Skeletal muscle satellite cell (primary cell): ENCODE measurements around the gene PMIS2.
A peak's percentile ranks its signal among the peaks of the same experiment; 100 is the strongest.
"Not testable (repeated sequence)": the region's sequence is repeated elsewhere in the genome, so short reads cannot be mapped to it uniquely, and the experiment has no call there.

Experiments
- H3K27me3 ChIP-seq: 2 replicates; pipeline ENCODE4 v1.7.0; 2013; ENCODE audit warnings: low read length; ENCODE audit not compliant: control insufficient read depth, insufficient read depth
- H3K36me3 ChIP-seq: 2 replicates; pipeline ENCODE4 v1.7.0; 2013; ENCODE audit warnings: mild to moderate bottlenecking, control low read depth, low read length; ENCODE audit not compliant: insufficient read depth
- H3K4me1 ChIP-seq: 2 replicates; pipeline ENCODE4 v1.7.0; 2013; ENCODE audit warnings: low read length; ENCODE audit not compliant: control insufficient read depth, insufficient read depth
- H3K4me2 ChIP-seq: 2 replicates; pipeline ENCODE4 v1.7.0; 2013; ENCODE audit warnings: mild to moderate bottlenecking, low read length
- H3K4me3 ChIP-seq: 2 replicates; pipeline ENCODE4 v1.7.0; 2013; ENCODE audit warnings: low read length
- H3K9ac ChIP-seq: 2 replicates; pipeline ENCODE4 v1.7.0; 2013; ENCODE audit warnings: mild to moderate bottlenecking, low read depth, low read length, moderate library complexity
- H3K9me3 ChIP-seq: replicated peaks from 2 replicates; pipeline ENCODE4 v1.7.0; 2013; ENCODE audit warnings: mild to moderate bottlenecking, control low read depth, low read length

The PMIS2 gene

GRCh38 chr19:35596366-35596999 lies 10.5 kb downstream of the PMIS2 start:
- Histone ChIP-seq H3K4me1 (no peaks in the 10 kb centered on the region), H3K9me3 (no peaks in the 10 kb centered on the region), H3K4me3 (no peak overlapping the region), H3K4me2 (no peak overlapping the region), H3K36me3 (no peaks in the 10 kb centered on the region), H3K27me3 (peaks cover 3% of the 10 kb centered on the region), H3K9ac (no peak overlapping the region)

GRCh38 chr19:35601971-35602370 lies 16.0 kb downstream of the PMIS2 start:
- Histone ChIP-seq H3K27me3 (peaks cover 3% of the 10 kb centered on the region), H3K9me3 (no peaks in the 10 kb centered on the region), H3K4me2 (no peak overlapping the region), H3K4me3 (no peak overlapping the region), H3K36me3 (no peaks in the 10 kb centered on the region), H3K4me1 (no peaks in the 10 kb centered on the region), H3K9ac (no peak overlapping the region)

- not testable (repeated sequence) for H3K4me3 ChIP-seq, H3K4me2 ChIP-seq, H3K9ac ChIP-seq
These were observed 18.5 kb downstream of the PMIS2 start for GRCh38 chr19:35604436-35604835.

GRCh38 chr19:35607170-35607569 lies 21.2 kb downstream of the PMIS2 start:
- H3K36me3 ChIP-seq, H3K4me2 ChIP-seq, H3K27me3 ChIP-seq, H3K9me3 ChIP-seq, H3K4me1 ChIP-seq, H3K9ac ChIP-seq, H3K4me3 ChIP-seq: not testable (repeated sequence)

More at GRCh38 chr19:35604436-35604835, 18.5 kb downstream of the PMIS2 start:
- not testable (repeated sequence) for H3K36me3 ChIP-seq, H3K27me3 ChIP-seq, H3K4me1 ChIP-seq, H3K9me3 ChIP-seq

GRCh38 chr19:35607661-35608060 lies 21.7 kb downstream of the PMIS2 start:
- no peak overlapping the region for H3K9ac ChIP-seq
- no peak overlapping the region for H3K4me3 ChIP-seq
- no peak overlapping the region for H3K4me2 ChIP-seq
- peaks cover 3% of the 10 kb centered on the region for H3K9me3 ChIP-seq
- no peaks in the 10 kb centered on the region for H3K36me3 ChIP-seq
- no peaks in the 10 kb centered on the region for H3K4me1 ChIP-seq
- no peaks in the 10 kb centered on the region for H3K27me3 ChIP-seq

- H3K36me3 ChIP-seq: no peaks in the 10 kb centered on the region
- peaks cover 3% of the 10 kb centered on the region for H3K9me3 ChIP-seq
- H3K4me2 ChIP-seq: no peak overlapping the region
- peaks cover 4% of the 10 kb centered on the region for H3K4me1 ChIP-seq
- no peaks in the 10 kb centered on the region for H3K27me3 ChIP-seq
- no peak overlapping the region for H3K4me3 ChIP-seq
- no peak overlapping the region for H3K9ac ChIP-seq
These were observed 22.3 kb downstream of the PMIS2 start for GRCh38 chr19:35608251-35608650.

GRCh38 chr19:35609851-35610353 lies 23.9 kb downstream of the PMIS2 start:
- peaks cover 3% of the 10 kb centered on the region for H3K9me3 ChIP-seq
- peaks cover 5% of the 10 kb centered on the region for H3K4me1 ChIP-seq
- no peak overlapping the region for H3K4me2 ChIP-seq
- no peaks in the 10 kb centered on the region for H3K27me3 ChIP-seq
- no peaks in the 10 kb centered on the region for H3K36me3 ChIP-seq
- H3K9ac ChIP-seq: no peak overlapping the region
- H3K4me3 ChIP-seq: no peak overlapping the region

- peak overlapping the region; percentile 94 for H3K9ac ChIP-seq
- peaks cover 5% of the 10 kb centered on the region for H3K4me1 ChIP-seq
- H3K36me3 ChIP-seq: no peaks in the 10 kb centered on the region
- peaks cover 3% of the 10 kb centered on the region for H3K9me3 ChIP-seq
- peak overlapping the region; percentile 100 for H3K4me2 ChIP-seq
- peak overlapping the region; percentile 99 for H3K4me3 ChIP-seq
- no peaks in the 10 kb centered on the region for H3K27me3 ChIP-seq
These were observed 26.2 kb downstream of the PMIS2 start for GRCh38 chr19:35612224-35612558.

- Histone ChIP-seq H3K9ac (peak within 1 kb of the TSS; percentile 94), H3K36me3 (no peaks in the 10 kb centered on the region), H3K27me3 (no peaks in the 10 kb centered on the region), H3K4me1 (peaks cover 5% of the 10 kb centered on the region), H3K4me2 (peak within 1 kb of the TSS; percentile 100), H3K4me3 (peak within 1 kb of the TSS; percentile 99), H3K9me3 (peaks cover 3% of the 10 kb centered on the region)
These were observed 26.8 kb downstream of the PMIS2 start, which contains the start of gene HAUS5 for GRCh38 chr19:35612559-35613321. Gene HAUS5 (plus strand): TSS chr19:35612735. CDS start chr19:35612795, 60 bp downstream.

GRCh38 chr19:35613574-35613973 lies 27.6 kb downstream of the PMIS2 start:
- no peaks in the 10 kb centered on the region for H3K9me3 ChIP-seq
- H3K36me3 ChIP-seq: no peaks in the 10 kb centered on the region
- no peak overlapping the region for H3K4me3 ChIP-seq
- H3K9ac ChIP-seq: no peak overlapping the region
- peaks cover 5% of the 10 kb centered on the region for H3K4me1 ChIP-seq
- no peak overlapping the region for H3K4me2 ChIP-seq
- no peaks in the 10 kb centered on the region for H3K27me3 ChIP-seq

GRCh38 chr19:35615036-35615435 lies 29.1 kb downstream of the PMIS2 start:
- Histone ChIP-seq H3K4me2 (no peak overlapping the region), H3K9me3 (no peaks in the 10 kb centered on the region), H3K27me3 (no peaks in the 10 kb centered on the region), H3K9ac (no peak overlapping the region), H3K4me1 (peaks cover 5% of the 10 kb centered on the region), H3K4me3 (no peak overlapping the region), H3K36me3 (no peaks in the 10 kb centered on the region)

GRCh38 chr19:35618857-35619256 lies 32.9 kb downstream of the PMIS2 start:
- H3K36me3 ChIP-seq: no peaks in the 10 kb centered on the region
- no peaks in the 10 kb centered on the region for H3K4me1 ChIP-seq
- no peak overlapping the region for H3K4me2 ChIP-seq
- H3K27me3 ChIP-seq: no peaks in the 10 kb centered on the region
- no peak overlapping the region for H3K4me3 ChIP-seq
- H3K9me3 ChIP-seq: no peaks in the 10 kb centered on the region
- no peak overlapping the region for H3K9ac ChIP-seq
